ENCODE results near the gene SLC1A7.

The SLC1A7 gene

DNA sequence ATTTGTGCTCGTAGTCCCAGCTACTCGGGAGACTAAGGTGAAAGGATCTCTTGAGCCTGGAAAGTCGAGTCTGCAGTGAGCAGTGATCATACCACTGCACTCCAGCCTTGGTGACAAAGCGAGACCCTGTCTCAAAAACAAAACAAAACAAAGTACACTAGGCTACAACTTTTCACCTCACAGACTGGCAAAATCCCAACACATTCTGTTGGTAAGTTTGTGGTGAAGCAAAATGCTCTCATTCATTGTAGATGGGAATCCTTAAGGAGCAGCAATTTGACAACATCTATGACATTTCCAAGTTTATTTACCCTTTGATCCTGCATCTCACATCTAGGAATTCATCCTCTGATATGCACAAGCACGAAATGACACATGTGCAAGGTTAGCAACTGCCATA is 20.2 kb upstream of the SLC1A7 start:
- TF ChIP-seq CTCF (IDR thresholded peaks at IDR 0.05; ENCODE audit: insufficient read depth, low read depth, low read length, missing control alignments) = no peak
- DNase-seq (ENCODE audit: low read depth) = no peak
- H3K4me3 ChIP-seq (ENCODE audit: low read length) = no peak overlapping the region

DNA sequence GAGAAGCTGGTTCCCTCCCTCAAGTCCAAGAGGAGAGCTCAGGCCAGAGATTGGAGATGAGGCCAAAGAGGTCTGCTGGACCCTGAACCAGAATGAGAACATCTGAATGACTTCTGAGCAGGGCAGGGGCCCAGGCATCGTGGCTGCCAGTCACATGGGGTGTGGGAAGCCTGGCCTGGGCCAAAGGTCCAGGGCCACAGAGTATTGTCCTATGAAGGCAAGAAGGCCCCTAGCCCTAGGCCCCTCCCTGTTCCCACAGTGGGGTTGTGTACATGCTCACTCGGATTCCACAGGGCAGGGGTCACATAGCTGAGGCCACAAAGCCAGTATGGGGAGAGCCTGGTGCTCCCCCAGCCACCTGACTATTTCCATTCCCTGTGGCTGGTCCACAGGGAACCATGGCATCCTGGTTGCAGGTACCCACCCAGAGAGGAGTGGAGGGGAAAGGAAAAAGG is 18.5 kb upstream of the SLC1A7 start:
- DNase-seq (ENCODE audit: low read depth) = no peak
- H3K4me3 ChIP-seq (ENCODE audit: low read length) = no peak overlapping the region
- no peak for TF ChIP-seq CTCF (IDR thresholded peaks at IDR 0.05; ENCODE audit: insufficient read depth, low read depth, low read length, missing control alignments)

DNA sequence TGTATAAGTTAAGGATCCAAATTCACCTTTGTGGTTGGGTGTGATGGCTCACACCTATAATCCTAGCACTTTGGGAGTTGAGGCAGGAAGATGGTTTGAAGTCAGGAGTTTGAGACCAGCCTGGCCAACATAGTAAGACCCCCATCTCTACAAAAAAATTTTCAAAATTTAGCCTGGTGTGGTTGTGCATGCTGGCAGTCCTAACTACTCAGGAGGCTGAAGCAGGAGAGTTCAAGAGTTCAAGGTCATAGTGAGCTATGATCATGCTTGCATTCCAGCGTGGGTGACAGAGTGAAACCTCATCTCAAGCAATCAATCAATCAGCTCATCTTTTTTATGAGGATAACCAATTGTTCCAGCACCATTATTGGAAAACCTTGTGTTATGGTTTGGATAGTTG is 16.5 kb upstream of the SLC1A7 start:
- TF ChIP-seq CTCF (IDR thresholded peaks at IDR 0.05; ENCODE audit: insufficient read depth, low read depth, low read length, missing control alignments) = no peak
- DNase-seq (ENCODE audit: low read depth) = no peak

GRCh38 chr1:53156783-53157182 is 14.3 kb upstream of the SLC1A7 start:
- no peak for DNase-seq (ENCODE audit: low read depth)
- no peak for TF ChIP-seq CTCF (IDR thresholded peaks at IDR 0.05; ENCODE audit: insufficient read depth, low read depth, low read length, missing control alignments)
- H3K4me3 ChIP-seq (ENCODE audit: low read length) = no peak overlapping the region

More for the DNA sequence above, 16.5 kb upstream of the SLC1A7 start:
- no peak overlapping the region for H3K4me3 ChIP-seq (ENCODE audit: low read length)

- no peak for TF ChIP-seq CTCF (IDR thresholded peaks at IDR 0.05; ENCODE audit: insufficient read depth, low read depth, low read length, missing control alignments)
- H3K4me3 ChIP-seq (ENCODE audit: low read length) = no peak overlapping the region
These were observed 13.5 kb upstream of the SLC1A7 start for GRCh38 chr1:53155945-53156344.

GRCh38 chr1:53155534-53155933 is 13.1 kb upstream of the SLC1A7 start:
- no peak overlapping the region for H3K4me3 ChIP-seq (ENCODE audit: low read length)
- TF ChIP-seq CTCF (IDR thresholded peaks at IDR 0.05; ENCODE audit: insufficient read depth, low read depth, low read length, missing control alignments) = no peak
- no peak for DNase-seq (ENCODE audit: low read depth)

More at GRCh38 chr1:53155945-53156344, 13.5 kb upstream of the SLC1A7 start:
- no peak for DNase-seq (ENCODE audit: low read depth)

- no peak for DNase-seq (ENCODE audit: low read depth)
- TF ChIP-seq CTCF (IDR thresholded peaks at IDR 0.05; ENCODE audit: insufficient read depth, low read depth, low read length, missing control alignments) = no peak
- no peak overlapping the region for H3K4me3 ChIP-seq (ENCODE audit: low read length)
These were observed 12.5 kb upstream of the SLC1A7 start for GRCh38 chr1:53154859-53155438.
